Subcutaneous adipose tissue (tissue), 4 donors: ENCODE measurements around the gene COL10A1. TPM values are rescaled to one million over a fixed set of nuclear protein-coding genes. Genes with fewer than 3 reads are reported as not detected.

Experiments
- CTCF ChIP-seq: fragments of 450-650 bp; IDR thresholded peaks from one replicate; pipeline ENCODE4 v1.5.1; 2016; ENCODE audit warnings: low read depth, mild to moderate bottlenecking, control low read depth, antibody characterized with exemption, moderate library complexity
- total RNA-seq, 4 donors: library from RNA; depleted of rRNA; stranded (reverse); fragments of >200 nt; gene quantifications; one replicate each; pipeline ENCODE4 v1.1.0, GENCODE V29; 2016

The COL10A1 gene
- total RNA-seq, 4 donors from 2014 or later, result not detected

DNA sequence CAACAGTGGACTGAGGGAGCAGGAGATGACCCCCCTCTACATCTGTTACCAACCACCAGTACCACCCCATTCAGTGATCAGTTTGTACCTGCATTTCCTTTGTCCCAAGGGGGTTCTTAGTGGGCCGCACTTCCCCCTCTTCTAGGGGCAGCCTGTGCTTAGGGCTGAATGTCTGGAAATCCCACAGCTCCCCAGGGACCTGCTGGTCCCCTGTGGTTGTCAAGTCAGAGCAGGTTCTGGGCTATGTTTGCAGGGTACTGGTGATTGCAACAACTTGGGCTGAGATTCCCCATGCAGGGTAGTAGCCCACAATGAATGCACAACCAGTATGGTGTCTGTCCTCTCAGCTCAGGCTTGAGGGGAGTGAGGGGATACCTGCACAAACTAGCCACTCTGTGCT lies 39.7 kb upstream of the COL10A1 start:
- TF ChIP-seq CTCF, result no peak

- no peak for TF ChIP-seq CTCF
These were observed 34.0 kb upstream of the COL10A1 start for GRCh38 chr6:116159782-116160524.

DNA sequence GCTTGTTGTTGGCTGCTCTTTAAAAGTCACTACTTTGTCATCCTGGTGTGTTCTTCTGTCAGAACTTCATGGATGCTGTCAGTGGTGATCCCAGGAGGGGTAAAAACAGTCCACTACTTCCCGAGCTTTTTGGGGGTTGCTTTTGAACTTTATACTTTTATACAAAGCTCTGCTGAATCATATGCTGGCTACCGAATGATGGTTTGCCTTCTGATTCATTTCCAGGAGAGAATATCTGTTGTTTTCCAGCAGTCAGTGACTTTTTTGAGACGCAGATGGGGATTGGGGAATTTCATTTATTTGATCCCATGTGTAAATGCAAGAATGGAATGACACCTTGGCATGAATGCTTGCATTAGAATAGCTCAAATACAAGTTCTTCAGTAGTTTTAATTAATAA lies 32.7 kb upstream of the COL10A1 start:
- TF ChIP-seq CTCF, result no peak

- no peak for TF ChIP-seq CTCF
These were observed 31.5 kb upstream of the COL10A1 start for GRCh38 chr6:116157391-116157790.

DNA sequence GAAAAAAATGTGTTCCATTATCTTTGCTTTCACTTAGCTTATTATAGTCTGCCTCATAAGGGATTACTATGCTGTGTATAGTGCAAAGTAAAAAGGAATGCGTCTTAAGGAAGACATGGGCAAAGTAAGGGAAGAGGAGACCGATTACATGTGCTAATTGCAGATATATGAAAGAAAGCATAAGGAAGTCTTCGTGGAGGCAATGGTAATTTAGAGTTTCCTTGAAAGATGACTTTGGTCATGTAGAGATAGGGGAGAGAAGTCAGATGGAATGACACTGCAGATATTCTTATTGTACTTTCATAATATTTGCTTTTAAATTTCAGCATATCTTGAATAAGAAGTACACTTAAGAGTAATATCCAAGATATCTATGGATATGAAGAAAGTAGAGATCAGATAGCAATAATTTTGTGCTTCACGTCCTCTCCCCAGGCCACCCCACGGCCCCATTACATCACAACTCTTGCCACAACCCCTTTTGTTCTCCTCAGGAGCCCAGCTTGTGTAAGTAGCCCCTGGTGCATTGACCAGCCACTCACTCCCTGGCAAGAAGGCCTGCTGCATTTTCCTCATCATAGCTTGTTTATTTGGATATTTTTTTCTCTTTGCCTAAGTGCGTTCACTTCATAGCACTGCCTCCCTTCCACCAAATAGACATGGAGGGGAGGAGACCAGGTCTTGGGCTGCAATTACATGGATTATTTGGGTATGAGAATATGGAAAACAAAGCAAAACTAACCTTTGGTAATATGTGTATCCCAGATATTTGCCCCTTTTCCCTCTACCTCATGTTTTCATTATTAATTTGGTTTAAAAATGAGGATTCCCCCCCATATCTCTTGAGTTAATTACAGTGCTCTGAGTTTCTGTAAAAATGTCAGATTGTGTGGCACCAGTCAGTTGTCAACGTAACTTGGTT lies 30.7 kb upstream of the COL10A1 start:
- no peak for TF ChIP-seq CTCF

GRCh38 chr6:116154887-116155286 lies 29.0 kb upstream of the COL10A1 start:
- no peak for TF ChIP-seq CTCF

GRCh38 chr6:116152620-116153019 lies 26.7 kb upstream of the COL10A1 start:
- TF ChIP-seq CTCF, result no peak
